Measurements from ENCODE around the gene PSPN. TPM values are rescaled to one million over a fixed set of nuclear protein-coding genes. Genes with fewer than 3 reads are reported as not detected.
A peak's percentile ranks its signal among the peaks of the same experiment; 100 is the strongest.
"Not testable (repeated sequence)": the region's sequence is repeated elsewhere in the genome, so short reads cannot be mapped to it uniquely, and the experiment has no call there.

PSPN gene
- total RNA-seq, 1 donor from 2014 or later = 1.2 TPM

DNA sequence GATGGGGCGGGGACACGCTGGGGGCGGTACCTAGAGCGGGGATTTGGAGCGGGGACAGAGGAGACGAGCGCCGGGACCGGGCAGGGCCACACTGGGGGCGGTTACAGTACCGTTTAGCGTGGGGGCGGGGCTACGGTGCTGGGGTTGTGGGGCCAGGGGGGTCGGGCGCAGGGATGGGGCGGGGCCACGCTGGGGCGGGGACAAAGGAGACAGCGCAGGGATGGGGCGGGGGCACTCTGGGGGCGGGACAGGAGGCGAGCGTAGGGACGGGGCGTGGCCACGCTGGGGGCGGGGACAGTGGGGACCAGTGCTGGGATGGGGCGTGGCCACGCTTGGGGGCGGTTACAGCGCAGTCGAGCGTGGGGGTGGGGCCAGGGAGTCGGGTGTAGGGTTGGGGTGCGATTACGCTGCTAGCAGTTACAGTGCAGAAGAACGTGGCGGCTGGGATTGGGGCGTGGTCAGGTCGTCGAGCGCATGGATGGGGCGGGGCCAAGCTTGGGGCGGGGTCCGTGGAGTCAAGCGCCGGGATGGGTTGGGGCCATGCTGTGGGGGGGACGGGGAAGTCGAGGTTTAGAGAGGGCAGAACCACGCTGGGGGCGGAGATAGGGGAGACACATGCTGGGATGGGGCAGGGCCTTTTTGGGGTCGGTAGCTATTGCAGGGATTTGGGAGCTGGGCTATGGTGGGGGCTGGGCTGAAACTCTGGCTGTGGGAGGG lies 2.5 kb downstream of the PSPN start:
- peak; percentile 99 for DNase-seq (ENCODE audit: low read depth in 2 of 2)

DNA sequence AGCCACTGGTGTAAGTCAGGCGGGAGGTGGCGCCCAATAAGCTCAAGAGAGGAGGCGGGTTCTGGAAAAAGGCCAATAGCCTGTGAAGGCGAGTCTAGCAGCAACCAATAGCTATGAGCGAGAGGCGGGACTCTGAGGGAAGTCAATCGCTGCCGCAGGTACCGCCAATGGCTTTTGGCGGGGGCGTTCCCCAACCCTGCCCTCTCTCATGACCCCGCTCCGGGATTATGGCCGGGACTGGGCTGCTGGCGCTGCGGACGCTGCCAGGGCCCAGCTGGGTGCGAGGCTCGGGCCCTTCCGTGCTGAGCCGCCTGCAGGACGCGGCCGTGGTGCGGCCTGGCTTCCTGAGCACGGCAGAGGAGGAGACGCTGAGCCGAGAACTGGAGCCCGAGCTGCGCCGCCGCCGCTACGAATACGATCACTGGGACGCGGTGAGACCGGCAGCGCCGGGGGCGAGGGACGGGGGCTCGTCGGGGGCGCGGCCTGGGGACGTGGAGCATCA lies 3.1 kb downstream of the PSPN start, which contains the start of gene ALKBH7:
TSS of gene ALKBH7 (plus strand) at position 201 of the 502 bp plus-strand sequence. CDS start at position 228, 27 bp downstream.
- DNase-seq (ENCODE audit: low read depth in 2 of 2) = peak; percentile 100

DNA sequence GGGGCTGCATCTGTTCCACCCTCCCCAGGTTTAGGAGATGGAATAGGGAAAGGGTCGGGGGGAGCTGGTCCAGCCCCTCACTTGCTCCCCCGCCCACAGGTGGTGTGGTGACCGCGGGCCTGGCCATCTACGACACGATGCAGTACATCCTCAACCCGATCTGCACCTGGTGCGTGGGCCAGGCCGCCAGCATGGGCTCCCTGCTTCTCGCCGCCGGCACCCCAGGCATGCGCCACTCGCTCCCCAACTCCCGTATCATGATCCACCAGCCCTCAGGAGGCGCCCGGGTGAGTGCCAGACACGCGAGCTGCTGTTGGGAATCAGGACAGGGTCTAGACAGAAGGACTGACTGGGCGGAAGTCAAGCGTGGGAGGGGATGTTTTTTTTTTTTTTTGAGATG lies 11.4 kb downstream of the PSPN start:
- no peak for DNase-seq (ENCODE audit: low read depth in 2 of 2)

DNA sequence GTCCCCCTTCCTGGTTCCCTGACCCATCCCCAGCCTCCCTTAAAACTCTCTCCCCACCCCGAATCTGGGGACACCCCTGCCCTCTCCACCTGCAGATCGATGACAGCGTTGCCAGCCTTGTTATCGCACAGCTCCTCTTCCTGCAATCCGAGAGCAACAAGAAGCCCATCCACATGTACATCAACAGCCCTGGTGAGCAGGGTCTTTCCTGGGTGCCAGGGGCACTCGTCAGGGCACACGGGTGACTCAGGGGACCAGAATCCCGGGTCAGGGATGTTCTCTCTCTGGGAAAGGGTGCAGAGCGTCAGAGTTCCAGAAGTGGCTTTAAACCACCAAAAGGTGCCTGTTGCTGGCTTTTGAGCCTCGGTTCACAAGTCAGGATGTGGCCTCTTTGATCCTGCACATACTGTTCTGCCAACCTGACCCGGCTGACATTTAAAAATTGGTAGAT lies 13.4 kb downstream of the PSPN start:
- no peak for DNase-seq (ENCODE audit: low read depth in 2 of 2)

DNA sequence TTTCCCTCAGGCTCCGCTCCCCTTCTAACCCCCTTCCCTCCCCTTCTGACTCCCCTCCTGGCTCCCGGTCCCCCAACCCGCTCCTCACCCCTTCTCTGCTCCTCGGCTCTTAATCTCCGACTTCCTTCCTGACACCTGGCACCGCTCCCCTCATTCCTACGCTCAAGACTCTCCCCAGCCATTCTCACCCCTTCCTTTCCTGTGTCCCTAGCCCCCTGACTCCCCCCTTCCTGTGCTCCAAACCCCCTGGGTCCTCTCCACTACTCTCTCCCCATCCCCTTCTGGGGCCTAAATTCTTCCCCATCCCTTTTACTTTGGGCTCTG lies 13.7 kb downstream of the PSPN start:
- peak in 1 of 2 donors; percentile 16 for DNase-seq (ENCODE audit: low read depth in 2 of 2)

DNA sequence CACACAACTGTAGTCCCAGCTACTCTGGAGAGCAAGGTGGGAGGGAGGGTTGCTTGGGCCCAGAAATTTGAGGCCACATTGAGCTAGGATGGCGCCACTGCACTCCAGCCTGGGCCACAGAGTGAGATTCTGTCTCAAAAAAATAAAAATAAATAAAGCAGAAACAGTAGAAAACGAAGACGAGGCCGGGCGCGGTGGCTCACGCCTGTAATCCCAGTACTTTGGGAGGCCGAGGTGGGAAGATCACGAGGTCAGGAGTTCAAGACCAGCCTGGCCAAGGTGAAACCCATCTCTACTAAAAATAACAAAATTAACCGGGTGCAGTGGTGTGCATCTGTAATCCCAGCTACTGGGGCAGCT lies 14.9 kb downstream of the PSPN start:
- DNase-seq (ENCODE audit: low read depth in 2 of 2) = not testable (repeated sequence)

DNA sequence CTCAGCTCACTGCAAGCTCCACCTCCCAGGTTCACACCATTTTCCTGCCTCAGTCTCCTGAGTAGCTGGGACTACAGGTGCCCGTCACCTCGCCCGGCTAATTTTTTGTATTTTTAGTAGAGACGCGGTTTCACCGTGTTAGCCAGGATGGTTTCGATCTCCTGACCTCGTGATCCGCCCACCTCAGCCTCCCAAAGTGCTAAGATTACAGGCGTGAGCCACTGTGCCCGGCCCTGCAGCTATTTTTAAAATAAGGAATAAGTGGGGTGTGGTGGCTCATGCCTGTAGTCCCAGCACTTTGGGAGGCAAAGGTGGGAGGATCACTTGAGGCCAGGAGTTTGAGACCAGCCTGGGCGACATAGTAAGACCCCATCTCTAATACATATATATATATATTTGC lies 15.3 kb downstream of the PSPN start:
- not testable (repeated sequence) for DNase-seq (ENCODE audit: low read depth in 2 of 2)

DNA sequence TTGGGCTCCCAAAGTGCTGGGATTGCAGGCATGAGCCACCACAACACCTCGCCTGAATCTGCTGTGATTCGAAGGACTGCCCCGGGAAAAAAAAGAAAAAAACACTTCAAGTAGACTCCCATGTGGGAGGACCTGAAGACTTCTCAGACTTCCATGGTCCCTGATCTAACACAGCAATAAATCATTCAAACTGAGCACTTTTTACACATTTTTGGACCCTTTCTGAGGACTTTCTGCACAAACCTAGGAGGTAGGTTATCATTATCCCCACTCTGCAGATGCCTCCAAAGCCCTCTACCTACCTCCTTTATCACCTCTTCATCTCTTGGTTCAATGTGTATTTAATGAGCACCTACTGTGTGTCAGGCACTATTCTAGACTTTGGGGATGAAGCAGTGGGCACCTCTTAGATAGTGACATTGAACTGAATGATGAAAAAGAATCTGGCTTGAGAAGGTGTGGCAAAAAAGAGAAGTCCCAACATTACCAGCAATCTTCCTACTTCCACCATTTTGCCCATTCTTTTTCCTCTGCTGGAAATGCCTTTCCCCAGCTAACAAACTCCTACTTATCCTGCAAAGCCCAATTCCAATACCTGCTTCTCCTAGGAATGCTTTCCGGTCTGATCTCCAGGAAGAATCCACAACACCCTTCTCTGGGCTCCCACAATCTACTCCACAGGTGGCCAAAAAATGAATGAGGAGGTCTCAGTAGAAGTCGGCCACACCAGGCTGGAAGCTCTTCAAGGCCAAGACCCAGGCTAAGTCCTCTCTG lies 16.0 kb downstream of the PSPN start:
- no peak for DNase-seq (ENCODE audit: low read depth in 2 of 2)

DNA sequence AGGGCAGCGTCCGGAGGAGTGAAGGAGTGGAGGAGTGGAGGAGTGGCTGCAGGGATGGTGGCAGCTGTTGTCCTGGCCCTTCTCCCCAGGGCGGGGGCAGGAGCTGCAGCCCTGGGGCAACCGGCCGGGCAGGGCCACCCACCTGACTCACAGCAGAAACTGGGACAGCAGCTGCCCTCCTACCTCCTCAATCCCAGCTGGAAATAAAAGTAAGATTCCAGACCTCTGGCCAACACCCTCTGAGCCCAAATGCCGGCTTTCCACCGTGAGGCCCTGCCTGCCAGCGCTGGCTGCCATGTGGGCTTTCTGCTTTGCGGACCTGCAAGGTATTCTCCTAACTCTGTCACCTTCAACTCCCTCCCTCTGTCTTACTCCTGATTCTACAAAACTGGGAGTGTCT lies 17.7 kb downstream of the PSPN start:
- DNase-seq (ENCODE audit: low read depth in 2 of 2) = no peak

DNA sequence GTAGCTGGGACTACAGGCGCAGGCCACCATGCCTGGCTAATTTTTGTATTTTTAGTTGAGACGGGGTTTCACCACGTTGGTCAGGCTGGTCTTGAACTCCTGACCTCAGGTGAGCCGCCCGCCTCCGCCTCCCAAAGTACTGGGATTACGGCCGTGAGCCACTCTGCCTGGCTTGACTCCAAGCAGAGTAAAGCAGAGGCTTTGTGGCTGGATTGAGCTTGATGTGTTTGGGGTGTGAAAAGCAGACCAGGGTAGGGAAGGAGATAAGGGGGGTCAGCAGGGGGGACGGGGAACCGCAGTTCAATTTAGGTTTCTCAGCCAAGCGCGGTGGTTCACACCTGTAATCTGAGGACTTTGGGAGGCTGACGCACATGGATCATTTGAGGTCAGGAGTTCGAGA lies 18.6 kb downstream of the PSPN start:
- DNase-seq (ENCODE audit: low read depth in 2 of 2) = no peak

DNA sequence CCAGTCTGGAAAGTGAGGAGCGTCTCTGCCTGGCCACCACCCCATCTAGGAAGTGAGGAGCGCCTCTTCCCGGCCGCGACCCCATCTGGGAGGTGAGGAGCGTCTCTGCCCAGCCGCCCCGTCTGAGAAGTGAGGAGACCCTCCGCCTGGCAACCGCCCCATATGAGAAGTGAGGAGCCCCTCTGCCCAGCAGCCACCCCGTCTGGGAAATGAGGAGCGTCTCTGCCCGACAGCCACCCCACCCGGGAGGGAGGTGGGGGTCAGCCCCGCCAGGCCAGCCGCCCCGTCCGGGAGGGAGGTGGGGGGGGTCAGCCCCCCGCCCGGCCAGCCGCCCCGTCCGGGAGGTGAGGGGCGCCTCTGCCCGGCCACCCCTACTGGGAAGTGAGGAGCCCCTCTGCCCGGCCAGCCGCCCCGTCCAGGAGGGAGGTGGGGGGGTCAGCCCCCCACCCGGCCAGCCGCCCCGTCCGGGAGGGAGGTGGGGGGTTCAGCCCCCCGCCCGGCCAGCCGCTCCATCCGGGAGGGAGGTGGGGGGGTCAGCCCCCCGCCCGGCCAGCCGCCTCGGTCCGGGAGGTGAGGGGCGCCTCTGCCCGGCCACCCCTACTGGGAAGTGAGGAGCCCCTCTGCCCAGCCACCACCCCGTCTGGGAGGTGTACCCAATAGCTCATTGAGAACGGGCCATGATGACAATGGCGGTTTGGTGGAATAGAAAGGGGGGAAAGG lies 20.3 kb downstream of the PSPN start:
- not testable (repeated sequence) for DNase-seq (ENCODE audit: low read depth in 2 of 2)

DNA sequence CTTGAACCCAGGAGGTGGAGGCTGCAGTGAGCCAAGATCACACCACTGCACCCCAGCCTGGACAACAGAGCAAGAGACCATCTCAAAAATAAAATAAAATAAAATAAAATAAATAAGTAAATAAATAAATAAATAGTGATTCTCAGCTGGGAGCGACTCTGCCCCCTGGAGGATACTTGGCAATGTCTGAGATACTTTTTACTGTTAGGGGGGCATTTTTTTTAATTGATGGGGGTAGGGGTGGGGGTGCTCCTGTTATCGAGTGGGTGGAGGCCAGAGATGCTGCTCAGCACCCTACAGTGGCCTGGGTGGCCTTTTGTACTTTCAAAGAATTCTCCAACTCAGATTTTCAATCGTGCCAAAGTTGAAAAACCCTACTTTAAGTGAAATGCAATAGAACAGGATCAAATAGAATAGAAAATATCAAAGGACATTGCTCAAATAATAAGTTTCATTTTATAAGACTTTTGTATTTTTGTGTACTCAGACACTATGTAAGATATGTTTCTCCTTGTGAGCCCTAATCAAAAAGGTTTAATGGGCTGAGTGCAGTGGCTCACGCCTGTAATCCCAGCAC lies 21.5 kb downstream of the PSPN start:
- peak; percentile 37 to 52 for DNase-seq (ENCODE audit: low read depth in 2 of 2)

DNA sequence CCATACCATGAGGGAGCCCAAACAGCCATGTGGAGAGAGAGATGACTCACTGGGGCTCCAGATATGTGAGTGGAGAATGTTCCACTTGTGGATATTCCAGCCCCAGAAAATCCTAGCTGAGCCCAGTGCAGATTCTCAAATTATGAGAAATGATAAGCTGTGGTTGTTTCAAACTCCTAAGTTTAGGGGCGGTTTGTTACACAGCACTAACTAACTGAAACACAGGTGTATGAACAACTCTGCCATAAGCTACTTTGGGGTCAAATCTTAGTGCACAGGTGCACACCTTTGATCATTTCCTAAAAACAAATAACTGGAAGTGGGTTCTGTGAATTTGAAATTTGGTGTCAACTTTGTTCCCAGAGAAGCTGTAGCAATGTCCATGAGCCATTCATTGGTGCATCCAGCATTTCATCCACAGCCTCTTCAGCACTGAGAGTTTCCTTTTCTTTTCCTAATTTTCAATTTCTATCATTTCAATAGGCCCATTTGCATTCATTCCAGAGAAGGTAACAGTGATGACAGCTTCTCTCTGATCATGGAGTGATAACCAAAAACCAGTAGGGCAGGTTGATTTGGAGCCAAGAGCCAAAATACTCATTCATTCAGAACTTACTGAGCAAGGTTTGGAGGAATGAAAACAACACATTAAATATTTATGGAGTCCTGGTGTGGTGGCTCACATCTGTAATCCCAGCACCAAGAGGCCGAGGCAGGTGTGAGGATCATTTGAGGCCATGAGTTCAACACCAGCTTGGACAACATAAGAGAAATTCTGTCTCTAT lies 23.2 kb downstream of the PSPN start:
- no peak for DNase-seq (ENCODE audit: low read depth in 2 of 2)

DNA sequence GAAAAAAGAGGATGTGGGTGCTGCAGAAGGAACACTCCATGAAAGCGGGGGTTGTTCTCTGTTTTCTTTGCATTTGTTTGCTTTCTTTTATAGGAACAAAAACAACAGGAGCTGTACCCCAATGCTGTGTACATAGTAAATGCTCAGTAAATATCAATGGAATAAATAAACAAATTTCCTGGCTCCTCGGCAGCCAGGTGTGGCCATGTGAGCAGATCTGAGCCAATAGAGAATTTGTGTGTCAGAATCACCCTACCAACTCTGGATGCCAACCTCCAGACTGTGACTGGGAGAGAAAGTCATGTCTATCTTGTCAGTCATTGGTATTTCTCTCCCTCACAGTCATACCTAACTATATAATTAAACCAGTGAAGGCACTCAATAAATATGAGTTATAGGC lies 25.0 kb downstream of the PSPN start:
- no peak for DNase-seq (ENCODE audit: low read depth in 2 of 2)

DNA sequence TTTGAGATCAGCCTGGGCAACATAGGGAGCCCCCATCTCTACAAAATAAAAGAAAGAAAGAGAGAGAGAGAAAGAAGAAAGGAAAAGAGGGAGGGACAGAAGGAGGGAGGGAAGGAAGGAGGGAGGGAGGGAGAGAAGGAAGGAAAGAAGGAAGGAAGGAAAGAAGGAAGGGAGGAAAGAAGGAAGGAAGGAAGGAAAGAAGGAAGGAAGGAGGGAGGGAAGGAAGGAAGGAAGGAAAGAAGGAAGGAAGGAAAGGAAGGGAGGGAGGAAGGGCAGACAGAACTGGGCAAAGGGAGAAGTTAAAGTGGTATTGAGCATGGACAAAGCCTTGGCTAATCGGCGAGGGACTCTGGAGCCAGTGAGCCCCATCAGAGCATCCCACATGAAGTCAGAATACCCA lies 26.5 kb downstream of the PSPN start:
- not testable (repeated sequence) for DNase-seq (ENCODE audit: low read depth in 2 of 2)

DNA sequence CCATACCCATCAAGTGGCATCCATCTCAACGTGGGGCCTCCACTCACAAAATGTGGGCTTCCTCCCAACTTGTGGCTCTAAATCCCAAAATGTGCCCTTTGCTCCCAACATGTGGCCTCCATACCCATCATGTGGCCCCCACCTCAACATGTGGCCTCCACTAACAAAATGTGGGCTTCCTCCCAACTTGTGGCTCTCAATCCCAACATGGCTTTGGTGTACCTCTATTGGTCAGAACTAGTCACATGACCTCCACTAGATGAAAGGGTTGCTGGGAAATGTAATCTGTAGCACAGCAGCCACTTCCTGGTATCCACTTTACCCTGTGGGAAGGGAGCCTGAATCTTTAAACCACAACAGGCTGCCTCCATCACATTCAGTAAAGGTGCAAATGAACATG lies 32.3 kb downstream of the PSPN start:
- no peak for DNase-seq (ENCODE audit: low read depth in 2 of 2)

DNA sequence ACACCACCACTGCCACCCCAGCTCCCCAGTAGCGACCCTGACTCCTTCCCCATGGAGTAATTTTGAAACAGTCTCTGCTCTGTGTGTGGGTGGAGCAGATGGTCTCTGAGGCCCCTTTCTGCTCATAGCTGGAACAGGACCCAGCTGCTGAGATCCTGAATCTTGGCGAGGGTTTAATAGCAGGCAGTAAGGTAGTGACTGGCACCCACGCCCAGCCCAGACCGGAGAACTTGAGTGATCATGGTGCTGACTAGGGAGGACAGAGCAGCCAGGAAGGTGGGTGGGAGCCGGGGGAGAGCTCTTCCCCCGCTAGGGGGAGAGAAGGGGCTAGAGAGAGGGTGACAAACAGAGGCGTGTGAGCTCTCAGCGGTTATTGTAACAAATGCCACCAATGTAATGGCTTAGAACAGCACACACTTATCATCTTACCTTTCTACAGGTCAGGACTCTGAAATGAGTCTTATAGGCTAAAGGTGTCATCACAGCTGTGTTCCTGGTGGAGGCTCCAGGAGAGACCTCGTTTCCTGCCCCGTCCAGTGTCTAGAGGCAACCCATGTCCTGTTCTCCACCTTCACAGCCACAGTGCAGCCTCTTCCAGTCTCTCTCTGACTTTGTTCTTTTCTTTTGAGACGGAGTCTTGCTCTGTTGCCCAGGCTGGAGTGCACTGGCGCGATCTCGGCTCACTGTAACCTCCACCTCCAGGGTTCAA lies 35.1 kb downstream of the PSPN start:
- no peak for DNase-seq (ENCODE audit: low read depth in 2 of 2)

DNA sequence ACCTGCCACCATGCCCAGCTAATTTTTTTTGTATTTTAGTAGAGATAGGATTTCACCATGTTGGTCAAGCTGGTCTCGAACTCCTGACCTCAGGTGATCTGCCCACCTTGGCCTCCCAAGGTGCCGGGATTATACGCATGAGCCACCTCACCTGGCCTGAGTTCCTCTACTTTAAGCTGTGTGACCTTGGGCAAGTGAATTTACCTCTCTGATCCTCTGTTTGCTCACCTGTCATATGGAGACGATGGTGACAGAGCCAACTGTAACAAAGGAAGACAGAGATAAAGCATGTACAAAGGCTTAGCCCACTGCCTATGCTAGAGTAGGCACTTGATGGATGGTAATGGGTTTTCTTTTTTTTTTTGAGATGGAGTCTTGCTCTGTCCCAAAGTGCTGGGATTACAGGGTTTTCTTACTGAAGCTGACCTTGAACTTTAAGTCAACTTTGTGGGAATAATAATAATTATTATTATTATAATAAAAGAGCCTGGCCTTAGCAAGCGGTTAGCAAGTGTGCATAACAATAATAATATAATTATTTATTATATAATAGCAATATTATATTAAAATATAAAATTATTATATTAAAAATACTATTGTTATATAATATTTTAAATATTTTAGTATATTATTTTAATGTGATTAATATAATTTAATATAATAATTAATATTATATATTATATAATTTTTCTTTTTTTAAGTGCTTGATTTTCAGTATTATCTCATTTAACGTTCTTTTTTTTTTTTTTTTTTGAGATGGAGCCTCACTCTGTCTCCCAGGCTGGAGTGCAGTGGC lies 41.0 kb downstream of the PSPN start:
- no peak for DNase-seq (ENCODE audit: low read depth in 2 of 2)

DNA sequence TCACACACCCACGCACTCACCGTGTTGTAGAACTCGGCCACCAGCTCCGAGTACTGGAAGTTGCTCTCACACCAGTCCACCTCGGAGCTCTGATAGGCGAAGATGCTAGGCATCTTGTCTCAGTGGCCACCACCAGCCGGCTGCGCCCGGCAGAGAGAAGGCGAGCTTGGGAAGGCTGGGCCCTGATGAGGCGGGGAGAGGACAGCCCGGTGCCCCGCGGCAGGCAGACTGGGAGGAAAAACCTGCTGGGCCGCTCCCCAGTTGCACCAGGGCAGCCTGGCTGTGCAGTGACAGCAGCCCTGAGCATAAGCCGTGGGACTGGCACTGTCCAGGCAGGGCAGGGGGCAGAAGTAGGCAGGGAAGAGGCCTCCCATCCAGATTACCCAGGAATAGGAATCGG lies 42.3 kb downstream of the PSPN start, which contains the start of gene ACER1:
TSS of gene ACER1 (minus strand) at position 174 of the 400 bp plus-strand sequence. CDS start at position 113, 61 bp downstream.
- DNase-seq (ENCODE audit: low read depth in 2 of 2) = no peak
